NCI-H2029 treated with DMSO at 0.1 percent for 48 hours (cell line): ENCODE results near the gene PROM2.
"Not testable (repeated sequence)": the region's sequence is repeated elsewhere in the genome, so short reads cannot be mapped to it uniquely, and the experiment has no call there.

ENCODE experiments used
- DNase-seq: peaks from one replicate; lab custom pipeline; 2025; lab: John Stamatoyannopoulos, UW

Gene PROM2

DNA sequence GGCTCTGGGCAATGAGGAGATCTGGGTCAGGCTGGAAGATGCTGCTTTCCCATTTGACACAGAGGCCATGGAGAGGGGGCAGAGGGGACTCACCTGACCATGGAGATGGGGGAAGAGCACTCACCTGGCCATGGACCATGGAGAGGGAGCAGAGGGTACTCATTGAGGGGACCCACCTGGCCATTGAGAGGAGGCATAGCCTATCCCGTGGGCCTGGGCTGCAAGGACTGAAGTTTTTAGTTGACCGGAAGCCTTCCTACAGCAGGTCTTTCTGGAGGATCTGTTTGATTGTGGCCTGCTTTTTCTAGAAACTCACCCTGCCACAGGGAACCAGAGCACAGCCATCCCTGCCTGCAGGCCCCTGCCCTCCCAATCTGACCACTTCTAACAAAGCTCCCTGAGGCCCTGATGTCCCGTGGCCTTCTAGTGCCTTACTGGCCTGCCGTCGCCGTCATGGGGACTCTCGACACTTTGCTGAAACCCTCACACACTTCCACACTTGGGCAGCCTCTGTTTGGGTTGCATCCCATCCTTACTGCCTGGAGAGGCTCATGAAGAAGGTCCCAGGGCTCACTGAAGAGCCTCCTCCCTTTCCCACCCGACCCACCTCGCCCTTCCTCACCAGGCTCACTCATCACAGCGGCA, 5.1 kb upstream of the PROM2 start:
- no peak for DNase-seq

- DNase-seq: not testable (repeated sequence)
Observed at GRCh38 chr2:95269745-95270144, 4.5 kb upstream of the PROM2 start.

DNA sequence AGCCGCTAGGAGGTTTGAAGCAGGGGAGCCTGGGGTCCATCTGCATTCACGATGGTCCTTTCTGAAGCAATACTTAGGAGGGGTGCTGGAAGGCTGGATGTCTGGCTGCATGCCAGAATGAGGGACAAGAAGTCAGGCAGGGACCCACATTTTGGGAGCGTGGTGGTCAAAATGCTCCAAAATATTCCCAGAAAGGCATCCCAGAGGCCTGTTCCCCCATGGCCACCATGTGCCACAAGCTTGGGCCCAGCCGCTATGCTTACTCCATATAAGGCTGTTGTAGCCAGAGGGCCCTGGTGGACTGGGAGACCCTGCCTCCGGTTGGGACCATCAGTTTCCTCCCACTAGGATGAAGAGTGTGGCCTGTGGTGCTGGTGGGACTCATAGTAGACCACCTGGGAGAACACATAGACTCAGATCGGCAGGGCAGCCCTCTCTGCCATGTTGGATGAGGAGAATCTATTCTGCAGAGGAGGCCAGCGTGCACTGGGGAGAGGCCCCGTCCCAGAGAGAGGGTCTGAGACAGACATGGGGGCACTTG, 3.6 kb upstream of the PROM2 start:
- no peak for DNase-seq

DNA sequence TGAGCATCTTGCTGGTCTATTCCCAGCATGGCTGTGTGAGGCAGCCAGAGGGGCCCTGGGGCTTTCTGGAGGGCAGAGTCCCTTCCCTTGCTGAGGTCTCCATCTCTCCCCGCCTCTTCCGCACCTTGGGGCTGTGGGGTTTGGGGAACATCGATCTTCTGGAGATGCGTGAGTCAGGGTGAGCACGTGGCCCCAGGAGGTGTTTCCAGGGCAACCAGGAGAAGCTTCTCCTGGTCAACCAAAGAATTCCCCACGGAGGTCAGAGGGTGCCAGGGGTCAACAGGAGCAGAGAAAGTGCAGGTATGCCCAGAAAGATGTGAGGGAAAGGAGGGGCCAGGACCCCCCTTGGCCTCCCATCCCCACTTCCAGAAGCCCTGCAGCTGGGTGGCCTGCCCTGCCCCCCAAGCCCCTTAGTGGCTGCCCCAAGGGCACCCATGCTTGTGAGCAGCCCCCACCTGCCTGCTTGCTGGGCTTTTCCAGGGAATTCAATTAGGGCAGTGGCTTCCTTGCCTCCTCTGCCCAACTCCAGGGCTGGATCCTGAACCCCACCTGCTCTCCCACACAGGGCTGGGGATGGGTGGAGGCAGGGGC, 2.8 kb upstream of the PROM2 start:
- DNase-seq: no peak

DNA sequence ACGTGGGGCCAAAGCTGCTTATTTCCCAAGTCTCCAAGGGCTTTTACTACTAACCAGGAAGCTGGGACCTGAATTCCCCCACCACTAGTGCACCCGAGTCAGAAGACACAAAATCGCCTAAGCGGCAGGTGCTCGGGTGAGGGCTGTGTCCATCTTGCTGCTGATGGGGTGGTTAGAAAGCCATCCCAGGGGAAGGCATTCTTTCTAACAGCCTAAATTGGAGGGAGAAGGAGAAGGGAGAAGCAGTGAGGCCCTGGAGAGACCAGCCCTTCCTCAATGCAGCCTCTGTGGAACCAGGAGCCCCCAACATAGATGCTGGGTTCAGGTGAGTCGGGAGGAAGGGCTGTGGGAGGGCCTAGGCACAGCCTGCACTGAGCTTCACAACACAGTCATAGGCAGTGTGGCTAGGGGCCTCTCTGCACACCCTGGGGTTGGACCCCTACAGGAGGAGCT, 1.9 kb upstream of the PROM2 start:
- DNase-seq: no peak

DNA sequence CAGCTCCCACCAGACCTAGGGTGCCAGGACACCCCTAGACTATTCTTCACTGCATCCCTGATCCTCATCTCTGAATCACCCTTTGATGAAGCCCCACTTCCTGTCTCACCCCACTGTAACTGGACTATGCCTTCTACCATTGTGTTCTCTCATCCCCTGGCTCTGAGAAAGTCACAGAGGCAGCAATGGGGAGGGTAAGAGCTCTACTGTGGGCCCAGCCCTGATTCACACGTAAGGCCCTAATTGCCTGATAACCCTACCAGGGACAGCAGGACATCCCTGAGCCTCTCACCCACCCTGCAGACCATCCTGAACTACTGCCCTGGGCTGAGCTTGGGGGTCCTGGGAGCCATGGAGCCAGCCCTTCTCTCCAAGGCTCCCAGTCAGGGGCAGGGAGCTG, 1.5 kb upstream of the PROM2 start:
- no peak for DNase-seq

GRCh38 chr2:95273566-95274290, 521 bp upstream of the PROM2 start:
- no peak for DNase-seq

GRCh38 chr2:95275151-95275515, 884 bp downstream of the PROM2 start:
- DNase-seq: no peak

DNA sequence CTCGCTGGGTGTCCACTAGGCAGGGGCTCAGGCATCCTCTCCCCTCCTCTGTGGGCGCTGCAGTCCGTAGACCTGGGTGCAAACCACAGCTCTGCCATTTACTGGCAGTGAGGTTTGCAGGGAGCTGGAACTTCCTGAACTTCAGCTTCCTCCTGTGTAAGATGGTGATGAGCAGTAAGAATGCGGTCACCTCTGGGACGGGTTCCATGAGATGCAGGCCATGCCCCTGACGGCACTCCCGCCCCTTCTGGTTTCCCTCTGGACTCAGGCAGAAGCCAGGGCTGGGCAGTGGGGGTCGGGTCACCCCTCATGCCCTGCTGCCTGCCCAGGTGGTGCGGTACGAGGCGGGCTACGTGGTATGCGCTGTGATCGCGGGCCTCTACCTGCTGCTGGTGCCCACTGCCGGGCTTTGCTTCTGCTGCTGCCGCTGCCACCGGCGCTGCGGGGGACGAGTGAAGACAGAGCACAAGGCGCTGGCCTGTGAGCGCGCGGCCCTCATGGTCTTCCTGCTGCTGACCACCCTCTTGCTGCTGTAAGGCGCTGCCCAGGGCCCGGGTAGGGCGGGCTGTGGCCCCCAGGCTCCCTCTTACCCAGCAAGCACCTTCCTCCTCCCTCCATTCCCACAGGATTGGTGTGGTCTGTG, 1.5 kb downstream of the PROM2 start:
- DNase-seq: no peak

DNA sequence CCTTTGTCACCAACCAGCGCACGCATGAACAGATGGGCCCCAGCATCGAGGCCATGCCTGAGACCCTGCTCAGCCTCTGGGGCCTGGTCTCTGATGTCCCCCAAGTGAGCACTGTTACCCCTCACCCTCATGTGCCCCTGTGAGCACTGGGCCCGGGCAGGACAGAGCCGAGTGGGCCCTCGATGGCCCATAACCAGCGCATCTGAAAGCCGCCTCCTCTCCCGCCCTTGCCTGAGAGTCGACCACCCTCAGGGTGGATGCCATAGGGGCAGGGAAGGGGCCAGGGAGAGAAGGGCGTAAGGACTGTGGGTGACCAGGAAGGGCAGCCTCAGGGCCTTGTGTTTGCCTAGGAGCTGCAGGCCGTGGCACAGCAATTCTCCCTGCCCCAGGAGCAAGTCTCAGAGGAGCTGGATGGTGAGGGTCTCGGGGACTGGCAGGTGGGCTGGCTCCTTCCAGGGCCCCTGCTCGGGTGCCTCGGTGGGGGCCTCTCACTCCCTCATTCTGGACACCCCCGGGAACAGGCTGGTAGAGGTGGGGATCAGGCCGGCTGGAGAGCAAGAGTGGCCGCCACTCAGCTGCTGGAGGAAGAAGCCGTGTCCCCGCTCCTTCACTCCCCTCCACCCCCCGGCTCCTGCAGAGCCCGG, 2.1 kb downstream of the PROM2 start:
- DNase-seq: no peak

GRCh38 chr2:95276888-95277245, 2.6 kb downstream of the PROM2 start:
- DNase-seq: no peak

DNA sequence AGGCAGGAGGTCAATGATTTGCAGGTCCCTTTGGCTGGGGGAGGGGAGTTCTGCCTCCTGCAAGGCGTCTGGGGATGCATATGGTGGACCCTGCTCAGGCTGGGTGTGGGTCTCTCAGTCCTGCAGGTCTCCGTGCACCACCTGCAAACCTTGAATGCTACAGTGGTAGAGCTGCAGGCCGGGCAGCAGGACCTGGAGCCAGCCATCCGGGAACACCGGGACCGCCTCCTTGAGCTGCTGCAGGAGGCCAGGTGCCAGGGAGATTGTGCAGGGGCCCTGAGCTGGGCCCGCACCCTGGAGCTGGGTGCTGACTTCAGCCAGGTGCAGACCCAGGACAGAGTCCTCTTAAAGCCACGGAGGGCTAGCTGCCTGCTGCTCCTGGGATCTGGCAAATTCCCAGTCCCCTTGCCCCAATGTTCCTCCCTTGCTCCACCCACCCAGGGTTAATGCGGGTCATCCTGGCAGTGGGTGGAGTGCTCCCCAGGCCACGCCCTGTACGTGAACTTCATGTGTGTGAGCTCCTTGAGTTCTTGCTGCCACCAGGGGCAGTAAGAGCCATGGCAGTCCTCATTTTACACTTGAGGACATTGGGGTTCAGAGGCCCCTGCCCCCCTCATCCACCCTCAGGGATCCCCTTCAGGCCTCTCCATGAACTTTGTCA, 3.1 kb downstream of the PROM2 start:
- no peak for DNase-seq

- DNase-seq: no peak
Observed at GRCh38 chr2:95278051-95278471, 3.8 kb downstream of the PROM2 start.

DNA sequence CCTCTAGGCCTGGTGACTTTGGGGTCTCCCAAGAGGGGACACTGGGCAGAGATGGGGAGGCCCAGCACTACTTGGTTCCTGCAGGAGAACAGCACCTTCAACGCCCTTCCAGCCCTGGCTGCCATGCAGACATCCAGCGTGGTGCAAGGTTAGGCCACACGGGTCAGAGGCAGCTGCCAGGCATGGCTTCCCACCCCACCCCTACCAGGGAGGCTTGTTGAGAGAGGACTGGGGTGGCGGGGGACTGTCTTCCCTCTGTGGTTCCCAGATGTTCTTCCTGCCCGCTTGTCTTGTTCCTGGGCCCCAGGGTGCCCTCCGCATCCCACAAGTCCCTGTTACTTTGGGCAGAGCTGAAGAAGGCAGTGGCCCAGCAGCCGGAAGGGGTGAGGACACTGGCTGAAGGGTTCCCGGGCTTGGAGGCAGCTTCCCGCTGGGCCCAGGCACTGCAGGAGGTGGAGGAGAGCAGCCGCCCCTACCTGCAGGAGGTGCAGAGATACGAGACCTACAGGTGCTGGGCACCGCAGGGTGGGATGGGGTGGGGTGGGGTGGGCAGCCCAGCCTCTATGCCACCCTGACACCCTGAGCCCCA, 4.5 kb downstream of the PROM2 start:
- no peak for DNase-seq

DNA sequence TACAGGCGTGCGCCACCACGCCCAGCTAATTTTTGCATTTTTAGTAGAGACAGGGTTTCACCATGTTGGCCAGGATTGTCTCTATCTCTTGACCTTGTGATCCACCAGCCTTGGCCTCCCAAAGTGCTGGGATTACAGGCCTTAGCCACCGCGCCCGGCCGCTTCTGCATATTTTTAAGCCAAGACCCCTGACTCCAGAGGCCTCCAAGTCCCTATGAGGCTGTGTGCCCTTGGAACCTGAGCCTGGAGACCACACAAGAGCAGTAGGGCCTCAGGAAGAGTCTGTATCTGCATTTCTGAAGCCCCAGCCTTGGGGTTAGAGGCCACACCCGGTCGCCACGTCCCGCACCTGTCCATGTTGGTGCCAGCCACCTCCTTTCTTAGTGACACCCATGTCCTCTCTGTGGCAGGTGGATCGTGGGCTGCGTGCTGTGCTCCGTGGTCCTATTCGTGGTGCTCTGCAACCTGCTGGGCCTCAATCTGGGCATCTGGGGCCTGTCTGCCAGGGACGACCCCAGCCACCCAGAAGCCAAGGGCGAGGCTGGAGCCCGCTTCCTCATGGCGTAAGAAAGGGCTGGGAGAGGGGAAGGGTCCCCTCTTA, 5.3 kb downstream of the PROM2 start:
- no peak for DNase-seq

DNA sequence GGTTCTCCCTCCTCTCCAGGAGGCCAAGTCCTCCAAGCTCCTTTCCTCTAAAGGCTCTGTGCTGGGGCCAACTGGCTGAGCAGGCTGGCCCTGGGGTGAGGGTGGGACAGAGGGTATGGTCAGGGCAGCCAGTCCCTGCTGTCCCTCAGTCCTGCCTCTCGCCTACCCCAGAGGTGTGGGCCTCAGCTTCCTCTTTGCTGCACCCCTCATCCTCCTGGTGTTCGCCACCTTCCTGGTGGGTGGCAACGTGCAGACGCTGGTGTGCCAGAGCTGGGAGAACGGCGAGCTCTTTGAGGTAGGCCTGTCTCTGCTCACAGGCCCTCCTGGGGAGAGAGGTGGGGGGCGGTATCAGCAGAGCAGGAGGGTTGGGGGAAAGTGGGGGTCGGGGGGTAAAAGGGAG, 6.8 kb downstream of the PROM2 start:
- no peak for DNase-seq

DNA sequence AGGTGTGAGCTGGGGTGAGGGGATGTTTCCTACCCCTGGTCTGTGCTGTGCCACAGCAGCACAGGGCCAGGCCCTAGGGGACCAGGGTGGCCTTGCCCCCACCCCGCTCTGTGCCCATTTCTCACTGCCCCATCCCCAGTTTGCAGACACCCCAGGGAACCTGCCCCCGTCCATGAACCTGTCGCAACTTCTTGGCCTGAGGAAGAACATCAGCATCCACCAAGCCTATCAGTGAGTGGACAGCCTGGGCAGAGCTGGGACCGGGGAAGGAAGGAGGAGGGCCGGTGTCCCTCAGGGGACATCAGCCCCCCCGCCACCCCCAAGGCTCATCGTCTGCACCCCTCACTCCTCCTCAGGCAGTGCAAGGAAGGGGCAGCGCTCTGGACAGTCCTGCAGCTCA, 7.5 kb downstream of the PROM2 start:
- no peak for DNase-seq

- no peak for DNase-seq
Observed at GRCh38 chr2:95282458-95282857, 8.2 kb downstream of the PROM2 start.

- no peak for DNase-seq
Observed at GRCh38 chr2:95283562-95283961, 9.3 kb downstream of the PROM2 start.

DNA sequence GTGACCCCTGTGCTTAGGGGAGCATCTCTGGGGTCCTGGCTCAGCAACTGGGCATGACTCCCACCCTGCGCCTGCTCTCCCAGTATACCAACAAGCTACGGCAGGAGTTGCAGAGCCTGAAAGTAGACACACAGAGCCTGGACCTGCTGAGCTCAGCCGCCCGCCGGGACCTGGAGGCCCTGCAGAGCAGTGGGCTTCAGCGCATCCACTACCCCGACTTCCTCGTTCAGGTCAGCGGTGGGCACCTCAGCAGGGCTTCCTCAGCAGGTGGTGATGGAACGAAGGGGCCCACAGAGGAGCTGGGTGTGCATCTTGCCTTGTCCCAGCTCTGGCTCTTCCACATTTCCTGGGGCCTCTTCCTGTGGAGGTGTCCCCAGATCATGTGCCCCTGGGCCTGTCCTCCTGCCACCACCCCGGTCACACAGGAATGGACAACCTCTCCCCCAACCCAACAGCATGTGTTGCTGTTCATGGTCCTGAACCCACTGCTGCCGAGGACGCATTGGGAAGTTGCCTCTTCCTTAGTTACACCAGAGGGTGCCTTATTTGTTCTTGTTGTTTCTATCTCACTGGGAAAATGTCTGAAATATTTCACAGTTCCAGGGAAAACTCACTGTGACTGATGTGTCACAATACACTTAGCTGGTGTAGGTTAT, 10.8 kb downstream of the PROM2 start:
- DNase-seq: no peak
